ENCODE measurements around the gene FGD6.

DNA sequence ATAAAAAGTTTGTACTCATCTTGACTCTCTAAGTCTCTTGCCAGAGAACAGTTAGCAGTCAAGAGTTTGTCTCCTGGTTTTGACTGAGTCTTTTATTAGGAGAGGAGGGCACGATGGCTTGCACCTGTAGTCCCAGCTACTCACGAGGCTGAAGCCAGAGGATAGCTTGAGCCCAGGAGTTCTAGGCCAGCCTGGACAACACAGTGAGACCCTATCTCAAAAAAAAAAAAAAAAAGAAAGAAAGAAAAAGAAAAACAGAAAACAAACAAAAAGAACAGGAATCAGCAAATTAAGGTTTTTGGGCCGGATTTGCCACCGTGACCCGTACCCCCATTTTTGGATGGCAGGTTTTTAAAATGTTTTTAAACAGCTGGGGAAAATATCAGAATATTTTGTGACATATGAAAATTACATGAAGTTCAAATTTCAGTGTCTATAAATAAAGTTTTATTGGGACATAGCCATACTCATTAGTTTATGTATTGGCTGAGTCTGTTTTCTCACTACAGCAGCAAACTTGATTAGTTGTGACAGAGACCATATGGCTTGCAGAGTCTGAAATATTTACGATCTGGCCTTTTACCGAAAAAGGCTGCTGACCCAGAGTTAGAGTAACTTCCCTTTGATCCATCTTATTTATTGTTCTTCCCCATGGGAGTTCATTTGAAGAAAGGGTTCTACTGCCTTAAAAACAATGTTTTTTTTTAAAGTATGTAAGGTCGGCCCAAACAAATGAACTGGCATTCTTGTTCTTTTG lies 31.5 kb upstream of the FGD6 start:
- TF ChIP-seq, protein P1, sequence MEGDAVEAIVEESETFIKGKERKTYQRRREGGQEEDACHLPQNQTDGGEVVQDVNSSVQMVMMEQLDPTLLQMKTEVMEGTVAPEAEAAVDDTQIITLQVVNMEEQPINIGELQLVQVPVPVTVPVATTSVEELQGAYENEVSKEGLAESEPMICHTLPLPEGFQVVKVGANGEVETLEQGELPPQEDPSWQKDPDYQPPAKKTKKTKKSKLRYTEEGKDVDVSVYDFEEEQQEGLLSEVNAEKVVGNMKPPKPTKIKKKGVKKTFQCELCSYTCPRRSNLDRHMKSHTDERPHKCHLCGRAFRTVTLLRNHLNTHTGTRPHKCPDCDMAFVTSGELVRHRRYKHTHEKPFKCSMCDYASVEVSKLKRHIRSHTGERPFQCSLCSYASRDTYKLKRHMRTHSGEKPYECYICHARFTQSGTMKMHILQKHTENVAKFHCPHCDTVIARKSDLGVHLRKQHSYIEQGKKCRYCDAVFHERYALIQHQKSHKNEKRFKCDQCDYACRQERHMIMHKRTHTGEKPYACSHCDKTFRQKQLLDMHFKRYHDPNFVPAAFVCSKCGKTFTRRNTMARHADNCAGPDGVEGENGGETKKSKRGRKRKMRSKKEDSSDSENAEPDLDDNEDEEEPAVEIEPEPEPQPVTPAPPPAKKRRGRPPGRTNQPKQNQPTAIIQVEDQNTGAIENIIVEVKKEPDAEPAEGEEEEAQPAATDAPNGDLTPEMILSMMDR (IDR thresholded peaks at IDR 0.05) = no peak
- no peak for TF ChIP-seq POLR2A (IDR thresholded peaks at IDR 0.05)

Measured in upper lobe of left lung (tissue), 4 donors.